ENCODE measurements around the gene GADD45G.

DNA sequence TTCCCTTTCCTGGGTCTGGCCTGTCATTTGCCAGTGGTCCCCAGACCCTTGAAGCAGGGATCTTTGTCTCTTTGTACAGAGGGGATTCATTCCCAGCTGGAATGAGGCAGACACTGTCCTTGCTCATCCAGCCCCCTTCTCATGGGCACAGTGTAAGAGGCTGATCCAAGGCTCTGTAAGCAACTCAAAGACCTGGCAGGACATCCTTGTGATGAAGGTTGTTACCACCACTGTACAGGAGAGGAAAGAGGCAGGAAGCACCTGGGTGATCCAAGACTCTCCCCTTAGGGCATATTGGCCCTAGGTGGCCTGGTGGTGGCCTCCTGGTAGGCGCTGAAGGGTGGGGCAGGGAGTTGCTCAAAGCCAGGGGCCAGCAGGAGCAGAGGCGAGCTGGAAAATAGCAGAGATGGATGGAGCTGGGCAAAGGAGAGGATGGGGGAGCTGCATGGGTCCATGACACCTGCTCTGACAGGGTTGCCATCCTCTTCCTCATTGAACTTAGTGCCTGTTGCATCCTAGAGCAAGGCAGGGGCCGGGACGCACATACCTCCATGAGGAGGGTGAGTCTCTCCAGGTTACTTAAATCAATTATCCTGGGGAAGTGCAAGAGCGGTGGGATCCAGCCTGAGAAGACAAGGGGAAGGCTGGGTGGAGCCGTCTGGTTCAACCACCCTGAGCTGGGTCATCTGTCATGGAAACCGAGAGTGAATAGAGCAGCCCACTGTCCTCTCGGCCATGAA, 9.8 kb upstream of the GADD45G start:
- TF ChIP-seq GATA3 (IDR thresholded peaks at IDR 0.05; ENCODE audit: low read depth, low read length) (no peak), GATA2 (IDR thresholded peaks at IDR 0.05; ENCODE audit: low read depth, low read length) (no peak)
